ENCODE data around the gene UVRAG.

DNA sequence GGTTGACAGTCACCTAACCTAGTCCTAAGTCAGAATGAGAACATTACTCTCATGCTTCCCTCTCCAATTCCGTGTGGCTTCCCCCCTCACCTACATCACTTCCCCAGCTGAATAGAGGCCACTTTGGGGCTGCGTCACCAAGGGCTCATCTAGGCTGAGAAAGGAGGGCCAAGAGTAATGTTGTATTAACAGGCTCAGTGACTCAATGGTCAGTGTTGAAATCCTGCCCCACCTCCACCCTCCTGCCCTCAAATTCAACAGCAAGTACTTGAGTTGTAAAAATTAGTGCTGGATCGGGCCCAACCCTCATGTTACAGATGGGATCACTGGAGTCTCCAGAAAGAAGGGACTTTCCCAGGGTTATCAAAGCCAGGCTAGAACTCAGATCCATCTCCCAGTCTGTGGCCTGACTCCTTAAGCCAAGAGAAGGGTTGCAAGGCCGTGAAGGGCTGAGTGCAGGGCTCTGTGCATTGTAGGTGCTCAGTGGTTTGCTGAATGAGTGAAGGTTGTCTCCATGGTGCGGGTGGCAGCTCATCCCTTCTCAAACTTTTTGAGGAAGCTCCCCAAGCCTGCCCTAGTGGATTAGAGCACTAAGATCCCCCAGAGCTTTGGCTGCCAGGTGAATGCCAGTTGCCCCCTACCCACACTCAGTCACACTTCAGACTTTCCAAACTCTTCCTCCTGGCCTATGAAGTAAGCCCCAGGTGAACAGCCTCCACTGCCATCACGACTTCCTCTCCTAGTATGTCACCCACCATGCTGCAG is 43.2 kb upstream of the UVRAG start:
- TF ChIP-seq EP300 (IDR thresholded peaks at IDR 0.05), result no peak
- TF ChIP-seq, protein P1, sequence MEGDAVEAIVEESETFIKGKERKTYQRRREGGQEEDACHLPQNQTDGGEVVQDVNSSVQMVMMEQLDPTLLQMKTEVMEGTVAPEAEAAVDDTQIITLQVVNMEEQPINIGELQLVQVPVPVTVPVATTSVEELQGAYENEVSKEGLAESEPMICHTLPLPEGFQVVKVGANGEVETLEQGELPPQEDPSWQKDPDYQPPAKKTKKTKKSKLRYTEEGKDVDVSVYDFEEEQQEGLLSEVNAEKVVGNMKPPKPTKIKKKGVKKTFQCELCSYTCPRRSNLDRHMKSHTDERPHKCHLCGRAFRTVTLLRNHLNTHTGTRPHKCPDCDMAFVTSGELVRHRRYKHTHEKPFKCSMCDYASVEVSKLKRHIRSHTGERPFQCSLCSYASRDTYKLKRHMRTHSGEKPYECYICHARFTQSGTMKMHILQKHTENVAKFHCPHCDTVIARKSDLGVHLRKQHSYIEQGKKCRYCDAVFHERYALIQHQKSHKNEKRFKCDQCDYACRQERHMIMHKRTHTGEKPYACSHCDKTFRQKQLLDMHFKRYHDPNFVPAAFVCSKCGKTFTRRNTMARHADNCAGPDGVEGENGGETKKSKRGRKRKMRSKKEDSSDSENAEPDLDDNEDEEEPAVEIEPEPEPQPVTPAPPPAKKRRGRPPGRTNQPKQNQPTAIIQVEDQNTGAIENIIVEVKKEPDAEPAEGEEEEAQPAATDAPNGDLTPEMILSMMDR (IDR thresholded peaks at IDR 0.05), result no peak

All from tibial nerve (tissue), 4 donors.